BE2C (cell line): ENCODE measurements around the gene TM4SF5.

Experiments used
- DNase-seq: peaks from one replicate; pipeline ENCODE4 v3.0.0-alpha.2; 2020
- H3K27me3 ChIP-seq: fragments of 250-450 bp; sonication (Bioruptor Pico); 2 replicates; pipeline ENCODE4 v1.5.1; 2020; ENCODE audit warnings: mild to moderate bottlenecking
- H3K36me3 ChIP-seq: fragments of 250-450 bp; sonication (Bioruptor Pico); 2 replicates; pipeline ENCODE4 v1.5.1; 2020; ENCODE audit warnings: mild to moderate bottlenecking
- H3K4me1 ChIP-seq: fragments of 250-450 bp; sonication (Bioruptor Pico); 2 replicates; pipeline ENCODE4 v1.5.1; 2020
- H3K4me3 ChIP-seq: 2 replicates; pipeline ENCODE4 v1.5.1; 2011; ENCODE audit warnings: low read depth, low read length
- H3K9me3 ChIP-seq: fragments of 250-450 bp; sonication (Bioruptor Pico); 2 replicates; pipeline ENCODE4 v1.5.1; 2020
- CTCF ChIP-seq: IDR thresholded peaks from 2 replicates; pipeline ENCODE4 v1.5.1; 2012; ENCODE audit warnings: mild to moderate bottlenecking, low read depth, low read length

Gene TM4SF5

DNA sequence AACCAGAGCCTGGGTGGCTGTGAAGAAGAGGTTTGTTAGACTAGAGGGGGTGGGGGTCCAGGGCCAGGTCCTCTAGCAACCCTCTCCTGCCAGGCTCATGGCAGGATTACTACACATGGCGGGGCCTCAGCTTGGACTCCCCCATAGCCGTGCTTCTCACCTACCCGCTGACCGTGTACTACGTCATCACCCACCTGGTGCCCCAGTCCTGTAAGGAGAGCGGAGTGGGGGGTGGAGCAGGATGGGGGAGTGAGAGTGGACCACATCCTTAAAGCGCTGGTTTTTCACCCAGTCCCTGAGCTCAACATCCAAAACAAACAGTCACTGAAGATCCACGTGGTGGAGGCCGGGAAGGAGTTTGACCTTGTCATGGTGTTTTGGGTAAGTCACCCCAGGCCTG, 27.8 kb upstream of the TM4SF5 start:
- Histone ChIP-seq H3K36me3 (no peaks in the 10 kb centered on the region), H3K4me3 (no peak overlapping the region), H3K27me3 (peaks cover 40% of the 10 kb centered on the region), H3K9me3 (no peaks in the 10 kb centered on the region), H3K4me1 (no peaks in the 10 kb centered on the region)
- DNase-seq, result no peak
- no peak for TF ChIP-seq CTCF

GRCh38 chr17:4744999-4745969, 26.4 kb upstream of the TM4SF5 start:
- H3K27me3 ChIP-seq, result peaks cover 32% of the 10 kb centered on the region
- no peaks in the 10 kb centered on the region for H3K4me1 ChIP-seq
- no peak overlapping the region for H3K4me3 ChIP-seq
- H3K36me3 ChIP-seq, result no peaks in the 10 kb centered on the region
- no peaks in the 10 kb centered on the region for H3K9me3 ChIP-seq
- no peak for TF ChIP-seq CTCF
- DNase-seq, result no peak

DNA sequence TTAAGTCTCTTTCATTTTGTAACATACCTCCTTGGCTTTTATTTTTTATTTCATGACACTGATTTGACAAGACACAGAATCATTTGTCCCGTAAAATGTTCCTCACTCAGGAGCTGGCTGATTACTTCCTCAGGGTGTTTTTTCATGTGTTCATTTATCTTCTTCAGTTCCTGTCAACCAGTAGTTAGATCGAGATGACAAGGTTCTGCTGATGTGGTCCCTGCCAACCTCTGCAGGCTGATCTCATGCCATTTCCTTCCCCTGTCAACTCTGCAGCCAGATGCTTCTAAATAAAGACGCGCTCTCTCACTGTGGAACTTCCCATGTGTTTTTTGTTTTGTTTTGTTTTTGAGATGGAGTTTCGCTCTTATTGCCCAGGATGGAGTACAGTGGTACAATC, 23.8 kb upstream of the TM4SF5 start:
- Histone ChIP-seq H3K36me3 (no peaks in the 10 kb centered on the region), H3K9me3 (no peaks in the 10 kb centered on the region), H3K4me1 (no peaks in the 10 kb centered on the region), H3K4me3 (no peak overlapping the region), H3K27me3 (peaks cover 32% of the 10 kb centered on the region)
- no peak for TF ChIP-seq CTCF
- no peak for DNase-seq

- peaks cover 32% of the 10 kb centered on the region for H3K27me3 ChIP-seq
- TF ChIP-seq CTCF, result no peak
- H3K4me3 ChIP-seq, result no peak overlapping the region
- no peak for DNase-seq
- H3K4me1 ChIP-seq, result no peaks in the 10 kb centered on the region
- no peaks in the 10 kb centered on the region for H3K36me3 ChIP-seq
- no peaks in the 10 kb centered on the region for H3K9me3 ChIP-seq
Measured at GRCh38 chr17:4748686-4749085, 23.0 kb upstream of the TM4SF5 start.

GRCh38 chr17:4750606-4751005, 21.1 kb upstream of the TM4SF5 start:
- no peaks in the 10 kb centered on the region for H3K36me3 ChIP-seq
- no peaks in the 10 kb centered on the region for H3K4me1 ChIP-seq
- no peaks in the 10 kb centered on the region for H3K9me3 ChIP-seq
- no peak overlapping the region for H3K4me3 ChIP-seq
- no peak for DNase-seq
- H3K27me3 ChIP-seq, result peaks cover 43% of the 10 kb centered on the region
- no peak for TF ChIP-seq CTCF

DNA sequence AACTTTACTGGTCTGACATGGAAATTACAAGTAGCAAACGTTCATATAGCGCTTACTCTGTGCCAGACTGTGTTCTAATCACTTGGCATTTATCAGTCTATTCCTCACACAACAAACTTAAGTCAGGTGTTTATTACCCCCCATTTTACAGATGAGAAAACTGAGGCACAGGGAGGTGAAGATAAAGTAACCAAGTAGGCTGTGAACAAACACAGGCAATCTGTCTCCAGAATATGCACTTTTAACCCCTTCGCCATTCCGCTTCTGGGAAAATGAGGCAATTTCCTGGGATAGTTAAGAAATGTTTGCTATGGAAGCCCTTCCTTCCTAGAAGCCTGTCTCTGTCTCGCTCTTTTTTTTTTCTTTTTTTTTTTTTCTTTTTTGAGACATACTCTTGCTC, 19.8 kb upstream of the TM4SF5 start:
- Histone ChIP-seq H3K27me3 (peaks cover 43% of the 10 kb centered on the region), H3K4me3 (no peak overlapping the region), H3K9me3 (no peaks in the 10 kb centered on the region), H3K4me1 (no peaks in the 10 kb centered on the region), H3K36me3 (no peaks in the 10 kb centered on the region)
- no peak for DNase-seq
- no peak for TF ChIP-seq CTCF
